A172 (cell line): ENCODE data around the gene NLRP9. TPM values are rescaled to one million over a fixed set of nuclear protein-coding genes. Genes with fewer than 3 reads are reported as not detected.

ENCODE experiments used
- DNase-seq: peaks from one replicate; pipeline ENCODE4 v3.0.0-alpha.2; 2015; ENCODE audit warnings: low spot score
- total RNA-seq: library from RNA; depleted of rRNA; stranded (reverse); fragments of >200 nt; shearing (Covaris generic); gene quantifications from 2 replicates; pipeline ENCODE4 v1.2.3, GENCODE V29; 2014

The NLRP9 gene
- total RNA-seq, 1 experiment from 2014 or later: not detected

DNA sequence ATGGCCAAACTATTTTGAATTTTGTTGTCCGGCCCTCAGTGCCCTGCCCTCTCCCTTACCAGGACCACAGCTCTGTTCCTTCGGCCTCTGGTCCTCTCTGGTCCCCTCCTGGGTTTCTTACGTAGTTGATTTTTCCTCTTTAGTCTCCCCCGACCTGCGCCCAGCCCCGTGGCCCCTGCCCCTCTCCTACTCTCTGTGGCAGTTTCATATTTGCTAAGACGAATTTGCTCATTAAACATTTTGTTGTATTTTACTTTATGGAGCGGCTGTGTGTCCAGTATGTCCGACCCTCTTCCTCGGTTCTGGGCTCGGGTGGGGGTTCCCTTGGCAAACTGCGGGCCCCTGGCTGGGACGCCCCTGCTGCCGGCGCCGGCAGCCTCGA is 63.8 kb downstream of the NLRP9 start:
- no peak for DNase-seq

DNA sequence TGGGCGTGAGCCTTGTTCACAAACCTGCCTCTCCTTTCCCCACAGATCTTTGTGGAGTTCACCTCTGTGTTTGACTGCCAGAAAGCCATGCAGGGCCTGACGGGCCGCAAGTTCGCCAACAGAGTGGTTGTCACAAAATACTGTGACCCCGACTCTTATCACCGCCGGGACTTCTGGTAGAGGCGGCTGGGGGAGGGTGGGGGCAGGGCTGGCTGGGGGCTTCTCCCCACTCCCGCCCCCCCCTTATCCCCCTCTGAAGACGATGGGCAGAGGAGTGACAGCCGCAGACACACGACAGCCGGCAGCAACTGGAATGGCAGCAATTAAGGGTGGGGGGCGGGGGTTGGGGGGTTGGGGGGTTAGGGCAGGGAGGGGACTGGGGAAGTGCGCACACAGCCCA is 64.3 kb downstream of the NLRP9 start:
- DNase-seq: no peak

DNA sequence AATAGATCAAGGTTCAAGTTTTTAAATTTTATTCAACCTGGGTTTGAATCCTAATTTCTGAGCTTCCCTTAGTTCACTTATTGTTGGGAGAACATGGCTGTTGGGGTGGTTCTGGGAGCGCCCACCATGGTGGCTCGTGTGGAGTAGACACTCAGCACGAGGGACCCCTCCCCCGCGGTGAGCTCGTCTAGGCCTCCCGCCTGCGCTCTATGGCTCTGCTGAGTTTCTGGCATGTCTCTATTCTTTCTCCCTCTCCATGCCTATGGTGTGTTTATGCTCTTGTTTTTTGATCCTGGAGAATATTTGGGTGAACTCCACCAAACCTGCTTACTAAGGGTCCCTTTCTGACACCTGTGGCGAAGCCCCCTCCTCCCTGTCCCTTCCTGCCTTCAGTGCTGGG is 64.7 kb downstream of the NLRP9 start:
- no peak for DNase-seq

DNA sequence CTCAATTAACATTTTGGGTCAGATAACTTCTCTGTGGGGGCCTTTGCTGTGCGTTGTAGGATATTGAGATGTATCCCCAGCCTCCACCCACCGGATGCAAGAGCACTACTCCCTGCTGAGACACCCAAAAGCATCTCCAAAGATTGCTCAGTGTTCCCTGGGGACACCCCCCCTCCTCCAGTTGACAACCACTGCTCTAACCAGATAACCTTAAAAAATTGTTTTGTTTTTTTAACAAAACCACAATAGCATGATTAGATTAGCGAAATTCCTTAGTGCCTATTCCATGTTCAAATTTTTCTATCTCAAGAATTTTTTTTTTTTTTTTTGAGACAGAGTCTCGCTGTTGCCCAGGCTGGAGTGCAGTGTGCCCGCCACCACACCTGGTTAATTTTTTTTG is 65.8 kb downstream of the NLRP9 start:
- DNase-seq: peak; percentile 94

DNA sequence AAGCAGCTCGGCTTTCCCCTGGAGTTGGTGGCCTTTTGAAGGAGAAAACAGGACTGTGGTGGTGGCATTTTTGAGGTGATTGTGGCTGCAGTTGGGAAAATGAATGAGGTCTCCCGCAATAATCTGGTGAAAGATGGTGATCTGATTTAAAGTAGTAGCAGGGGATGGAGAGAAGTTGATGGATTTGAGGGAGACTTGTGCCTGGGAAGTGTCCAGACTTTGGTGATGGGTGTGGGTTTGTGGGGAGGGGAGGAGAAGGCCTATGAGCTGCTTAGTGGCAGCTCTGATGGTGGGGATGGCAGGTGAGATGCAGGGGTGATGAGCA is 67.2 kb downstream of the NLRP9 start:
- no peak for DNase-seq

DNA sequence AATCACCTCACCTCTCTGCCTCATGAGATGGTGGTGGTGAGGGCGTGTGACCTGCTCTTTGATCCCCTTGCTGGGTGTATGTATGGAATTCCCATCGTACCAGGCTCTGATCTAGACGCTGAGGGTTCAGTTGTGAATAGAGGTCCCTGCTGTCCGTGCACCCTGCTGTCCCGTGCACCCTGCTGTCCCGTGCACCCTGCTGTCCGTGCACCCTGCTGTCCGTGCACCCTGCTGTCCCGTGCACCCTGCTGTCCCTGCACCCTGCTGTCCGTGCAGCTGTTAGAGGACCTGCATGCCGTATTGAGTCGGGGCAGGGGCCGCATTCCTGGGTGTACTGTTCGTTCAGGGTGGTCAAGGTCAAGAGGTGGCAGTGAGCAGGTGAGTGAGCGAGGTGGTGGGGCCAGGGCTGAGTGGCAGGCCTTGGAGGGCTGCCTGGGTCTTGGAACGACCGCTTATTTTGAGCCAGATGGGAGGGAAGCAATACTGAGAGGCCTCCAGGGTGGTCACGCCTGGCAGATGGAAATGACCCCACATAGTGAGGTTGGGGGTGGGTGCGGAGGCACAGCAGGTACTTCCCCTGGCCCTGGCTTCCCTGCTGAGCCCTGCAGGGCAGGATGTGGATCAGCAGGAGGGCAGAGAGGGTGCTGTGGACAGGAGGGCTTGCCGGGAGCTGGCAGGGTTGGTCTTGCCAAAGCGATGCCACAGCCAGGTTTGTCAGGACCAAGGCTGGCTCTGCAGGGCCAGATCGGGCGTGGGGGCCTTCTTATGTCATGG is 67.7 kb downstream of the NLRP9 start:
- peak; percentile 99 for DNase-seq

DNA sequence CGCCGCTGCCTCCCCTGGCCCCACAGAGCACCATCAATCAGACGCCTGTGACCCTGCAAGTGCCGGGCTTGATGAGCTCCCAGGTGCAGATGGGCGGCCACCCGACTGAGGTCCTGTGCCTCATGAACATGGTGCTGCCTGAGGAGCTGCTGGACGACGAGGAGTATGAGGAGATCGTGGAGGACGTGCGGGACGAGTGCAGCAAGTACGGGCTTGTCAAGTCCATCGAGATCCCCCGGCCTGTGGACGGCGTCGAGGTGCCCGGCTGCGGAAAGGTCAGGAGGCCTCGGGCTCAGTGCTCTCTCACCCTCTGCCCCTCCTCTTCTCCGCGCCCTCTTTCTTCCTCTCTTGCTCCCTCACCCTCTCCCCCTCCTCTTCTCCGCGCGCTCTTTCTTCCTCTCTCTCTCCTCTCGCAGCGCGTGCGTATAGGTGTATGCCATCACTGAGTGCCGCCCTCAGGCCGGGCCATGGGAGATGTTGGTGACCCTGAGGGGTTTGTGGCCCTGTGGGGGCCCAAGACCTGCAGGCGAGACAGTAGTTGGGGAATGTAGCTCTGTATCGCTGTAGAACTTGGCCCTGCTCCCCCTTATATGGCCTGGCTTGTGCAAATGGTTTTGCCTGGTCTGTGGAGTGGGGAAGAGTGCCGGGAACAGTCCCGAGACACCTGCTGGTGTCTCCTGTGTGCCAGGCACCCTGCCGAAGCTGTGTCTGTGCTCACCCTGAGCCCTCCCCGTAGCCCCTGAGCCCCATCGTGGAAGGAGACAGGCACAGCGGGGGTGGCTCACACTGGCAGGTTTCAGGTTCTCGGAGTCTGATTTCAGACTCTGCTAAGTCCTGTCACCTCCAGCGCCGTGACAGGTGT is 68.6 kb downstream of the NLRP9 start:
- DNase-seq: no peak

DNA sequence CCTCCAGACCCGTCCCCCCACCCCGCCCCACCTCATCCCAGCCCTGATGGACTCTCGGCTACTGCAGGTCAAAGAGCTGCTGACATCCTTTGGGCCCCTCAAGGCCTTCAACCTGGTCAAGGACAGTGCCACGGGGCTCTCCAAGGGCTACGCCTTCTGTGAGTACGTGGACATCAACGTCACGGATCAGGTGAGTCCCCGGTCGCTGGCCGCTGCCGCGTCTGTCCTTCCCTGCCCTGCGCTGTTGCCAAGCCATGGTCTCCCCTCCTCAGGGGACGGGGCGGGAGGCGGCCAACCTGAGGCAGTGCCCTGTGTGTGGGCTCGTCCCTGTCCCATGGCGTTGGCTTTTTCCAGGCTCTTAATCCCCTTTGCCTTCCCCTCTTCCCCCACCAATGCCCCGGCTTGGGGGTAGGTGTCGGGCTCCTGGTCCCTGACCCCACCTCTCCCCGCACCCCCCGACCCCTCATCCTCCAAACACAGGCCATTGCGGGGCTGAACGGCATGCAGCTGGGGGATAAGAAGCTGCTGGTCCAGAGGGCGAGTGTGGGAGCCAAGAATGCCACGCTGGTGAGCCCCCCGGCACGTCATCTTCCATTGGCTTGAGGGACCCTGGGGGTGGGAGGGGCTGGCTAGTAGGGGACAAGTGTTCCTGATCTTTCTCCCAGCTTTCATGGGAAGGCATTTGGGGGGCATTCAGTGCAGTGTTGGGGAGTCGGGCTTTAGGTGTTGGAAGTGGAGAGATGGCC is 69.4 kb downstream of the NLRP9 start:
- DNase-seq: no peak

DNA sequence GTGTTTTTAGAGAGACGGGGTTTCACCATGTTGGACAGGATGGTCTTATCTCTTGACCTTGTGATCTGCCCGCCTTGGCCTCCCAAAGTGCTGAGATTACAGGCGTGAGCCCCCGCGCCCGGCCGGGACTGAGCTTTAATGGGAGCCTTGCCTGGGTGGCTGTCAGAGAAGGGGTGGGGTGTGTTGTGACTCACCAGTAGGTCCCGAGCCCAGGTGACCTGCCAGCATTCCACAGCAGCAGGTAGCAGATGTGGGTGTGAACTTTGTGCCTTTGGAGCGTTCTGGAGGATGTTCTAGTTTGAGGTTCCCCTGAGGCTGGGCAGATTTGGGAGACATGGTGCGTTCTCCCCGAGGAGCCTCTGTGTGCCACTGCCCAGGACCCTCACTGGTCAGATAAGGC is 70.2 kb downstream of the NLRP9 start:
- DNase-seq: no peak

DNA sequence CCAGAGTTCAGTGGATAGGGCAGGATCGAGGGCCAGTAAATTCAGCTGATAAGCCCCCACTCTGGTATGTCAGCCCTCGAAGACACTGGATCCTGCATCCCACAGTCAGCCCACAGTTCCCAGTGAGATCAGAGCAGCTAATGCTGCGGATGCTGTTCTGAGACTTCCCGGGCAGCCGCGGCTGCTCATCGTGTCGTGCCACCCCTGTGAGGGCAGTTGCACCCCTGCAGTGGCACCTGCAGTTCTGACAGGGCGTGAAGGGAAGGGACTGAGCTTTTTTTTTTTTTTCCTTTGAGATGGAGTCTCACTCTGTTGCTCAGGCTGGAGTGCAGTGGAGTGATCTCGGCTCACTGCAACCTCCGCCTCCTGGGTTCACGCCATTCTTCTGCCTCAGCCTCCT is 70.7 kb downstream of the NLRP9 start:
- no peak for DNase-seq

DNA sequence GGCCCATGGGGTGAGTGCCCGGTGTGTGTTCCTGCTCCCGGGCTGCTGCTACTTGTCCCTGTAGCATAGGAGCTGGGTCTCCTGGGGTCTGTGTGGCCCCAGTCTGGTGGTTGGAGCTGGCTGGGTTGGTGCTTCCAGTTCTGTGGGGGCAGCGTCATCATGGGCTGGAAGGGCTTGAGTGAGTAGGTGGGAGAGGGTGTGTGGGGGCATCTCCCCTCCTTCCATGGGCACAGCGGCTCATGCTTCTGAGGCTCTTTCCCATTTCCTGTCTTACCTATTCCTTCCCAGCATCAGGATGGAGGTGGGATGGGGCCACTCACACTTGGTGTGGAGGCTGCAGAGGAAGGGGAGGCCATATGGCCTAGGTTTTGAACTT is 71.2 kb downstream of the NLRP9 start:
- DNase-seq: no peak

DNA sequence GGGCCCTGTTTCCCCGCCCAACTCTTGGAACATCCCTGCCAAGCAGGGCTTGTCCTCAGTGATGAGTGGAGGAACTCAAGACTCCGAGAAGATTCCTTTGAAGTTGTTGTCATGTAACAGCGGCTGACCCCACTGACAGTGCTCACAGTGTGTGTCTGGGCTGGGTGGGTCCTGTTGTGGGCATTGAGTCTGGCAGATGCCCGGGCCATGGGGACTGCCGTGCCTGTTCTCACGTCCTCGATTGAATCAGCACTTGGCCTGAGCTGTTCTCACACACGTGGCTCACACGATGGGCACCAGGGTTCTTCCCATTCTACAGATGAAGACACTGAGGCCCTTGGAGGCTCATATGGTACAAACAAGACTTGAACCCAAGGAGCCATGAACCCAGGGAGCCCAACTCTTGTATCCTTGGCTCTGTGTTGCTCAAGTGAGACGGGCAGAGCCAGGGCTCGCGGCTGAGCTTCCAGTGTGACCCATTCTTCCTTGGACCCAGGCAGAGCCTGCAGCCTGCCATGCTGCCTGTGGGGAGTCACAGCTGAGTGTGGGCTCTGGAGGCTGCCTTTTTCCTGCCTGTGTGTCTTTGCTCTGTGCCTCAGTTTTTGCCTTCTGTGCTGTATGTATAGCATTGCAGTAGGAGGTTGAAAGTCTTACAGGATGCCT is 71.7 kb downstream of the NLRP9 start:
- DNase-seq: no peak

DNA sequence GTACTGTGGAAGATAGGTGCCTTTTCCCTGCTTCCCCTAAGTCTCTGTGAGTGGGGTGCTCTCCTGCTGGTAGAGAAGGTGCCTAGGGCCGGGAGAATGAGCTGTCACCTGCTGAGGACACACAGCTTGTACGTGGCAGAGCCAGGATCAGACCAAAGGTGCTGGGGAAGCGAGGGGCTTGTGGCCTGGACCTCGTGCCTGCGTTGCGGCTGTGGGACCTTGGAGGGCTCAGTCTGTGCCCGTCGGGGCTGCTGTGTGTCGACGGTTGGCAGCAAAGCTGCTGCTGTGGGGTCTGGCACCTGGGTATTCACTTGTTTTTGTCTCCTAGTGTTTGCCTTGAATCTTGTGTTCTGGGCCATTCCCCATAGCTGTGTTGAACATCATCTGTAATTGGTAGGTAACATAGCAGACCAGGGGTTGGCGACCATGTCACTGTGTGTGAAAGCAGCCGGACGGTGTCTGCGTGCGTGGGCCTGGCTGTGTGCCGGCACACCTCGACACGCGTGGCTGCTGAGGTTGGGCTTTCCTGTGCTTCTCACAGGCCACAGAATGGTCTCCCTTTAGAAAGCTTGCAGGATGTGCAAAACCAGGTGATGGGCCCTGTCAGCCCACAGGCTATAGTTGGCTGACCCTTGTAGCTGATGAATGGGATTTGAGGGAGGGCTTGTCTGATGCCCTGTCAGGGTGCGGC is 74.2 kb downstream of the NLRP9 start:
- no peak for DNase-seq

DNA sequence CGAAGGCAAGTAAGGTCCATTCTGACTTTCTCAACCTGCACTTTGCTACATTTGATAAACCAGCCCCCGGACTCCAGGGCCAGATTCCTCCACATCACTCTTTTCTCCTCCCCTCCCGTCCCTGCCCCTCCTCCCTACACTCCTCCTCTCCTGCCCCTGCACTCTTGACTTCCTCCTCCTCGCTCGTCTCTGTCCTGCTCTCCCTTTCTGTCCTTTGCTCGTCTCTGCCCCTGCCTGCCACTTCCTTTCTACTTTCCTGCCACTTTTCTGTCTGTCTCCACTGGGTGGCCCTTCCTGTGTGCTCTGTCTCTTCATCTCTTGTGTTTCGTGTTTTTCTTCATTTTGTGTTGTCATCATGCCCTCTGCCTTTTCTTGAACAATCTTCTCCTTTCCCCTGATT is 76.4 kb downstream of the NLRP9 start:
- no peak for DNase-seq

DNA sequence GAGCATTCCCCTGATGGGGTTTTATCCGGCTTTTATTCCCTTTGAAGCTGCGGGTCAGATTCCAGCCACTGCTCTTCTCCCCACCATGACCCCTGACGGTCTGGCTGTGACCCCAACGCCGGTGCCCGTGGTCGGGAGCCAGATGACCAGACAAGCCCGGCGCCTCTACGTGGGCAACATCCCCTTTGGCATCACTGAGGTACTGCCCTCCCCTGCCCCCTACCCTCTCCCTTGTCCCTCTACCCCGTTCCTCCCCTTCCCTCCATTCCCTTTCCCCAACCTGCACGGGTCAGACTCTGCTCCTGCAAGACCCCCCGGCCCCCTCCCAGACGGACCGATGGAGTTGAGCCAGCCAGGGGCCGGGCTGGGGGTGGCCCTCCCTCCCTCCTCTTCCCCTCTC is 77.2 kb downstream of the NLRP9 start:
- no peak for DNase-seq

DNA sequence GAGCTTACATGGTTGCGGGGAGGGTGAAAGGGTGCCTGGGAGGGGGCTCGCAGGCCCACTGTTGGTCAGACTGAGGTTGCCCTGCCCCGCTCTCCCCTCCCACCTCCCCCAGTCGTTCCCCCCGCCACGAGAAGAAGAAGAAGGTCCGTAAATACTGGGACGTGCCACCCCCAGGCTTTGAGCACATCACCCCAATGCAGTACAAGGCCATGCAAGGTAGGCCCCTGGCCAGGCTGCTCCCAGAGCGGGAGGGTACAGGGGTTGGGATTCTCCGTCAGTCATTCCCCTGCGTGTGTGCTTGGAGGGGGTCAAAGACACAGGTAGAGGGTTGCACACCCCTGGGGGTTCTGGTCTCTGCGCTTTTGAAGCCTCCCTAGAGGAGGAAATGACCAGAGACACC is 77.8 kb downstream of the NLRP9 start:
- DNase-seq: no peak

DNA sequence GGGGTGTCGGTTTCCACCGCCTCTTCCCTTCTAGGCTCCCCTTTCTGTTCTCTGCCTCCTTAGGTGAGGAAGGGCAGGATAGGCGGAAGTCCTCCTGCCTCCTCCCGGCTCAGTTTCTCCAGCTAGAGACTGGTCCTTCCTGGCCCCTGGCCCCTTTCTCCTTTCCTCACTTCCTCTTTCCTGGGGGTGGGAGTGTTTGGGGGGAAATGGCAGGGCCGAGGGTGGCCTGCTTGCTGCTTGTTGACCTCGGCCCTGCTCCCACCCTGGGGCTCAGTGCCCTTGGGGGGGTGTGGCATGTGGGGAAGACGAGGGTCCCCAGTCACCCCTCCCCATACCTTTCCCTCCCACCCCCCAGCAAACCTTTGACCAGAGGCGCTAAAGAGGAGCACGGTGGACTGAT is 78.4 kb downstream of the NLRP9 start:
- DNase-seq: no peak

DNA sequence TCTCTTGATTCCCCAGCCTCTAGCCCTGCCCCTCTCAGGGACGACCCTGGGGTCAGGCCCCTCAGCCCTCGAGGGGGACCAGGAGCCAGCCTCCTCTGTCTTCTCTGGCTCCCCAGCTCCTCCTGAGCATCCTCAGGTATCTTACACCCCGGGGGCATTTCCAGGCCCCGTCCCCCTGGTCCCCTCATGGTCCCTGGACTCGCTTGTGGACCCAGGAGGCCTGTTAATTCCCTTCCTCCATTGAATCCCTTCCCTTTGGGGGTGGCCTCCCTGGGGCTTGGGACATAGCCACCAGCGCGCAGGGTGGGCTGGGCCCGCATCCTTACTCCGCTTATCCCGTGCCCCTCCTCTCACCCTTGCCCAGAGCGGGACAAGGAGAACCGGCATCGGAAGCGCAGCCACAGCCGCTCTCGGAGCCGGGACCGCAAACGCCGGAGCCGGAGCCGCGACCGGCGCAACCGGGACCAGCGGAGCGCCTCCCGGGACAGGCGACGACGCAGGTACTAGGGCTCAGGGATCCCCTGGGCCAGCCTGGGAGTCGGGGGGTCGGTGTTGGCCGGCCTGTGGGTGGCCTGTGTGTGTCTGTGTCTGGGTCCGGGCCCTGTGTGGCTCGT is 79.2 kb downstream of the NLRP9 start:
- DNase-seq: no peak
